ENCODE measurements around the gene ARF3.

The ARF3 gene

GRCh38 chr12:48966177-48966895, 9.0 kb upstream of the ARF3 start:
- ATAC-seq (no peak), DNase-seq (no peak)

- DNase-seq (no peak), ATAC-seq (peak; percentile 56)
Measured at GRCh38 chr12:48965298-48965838, 8.1 kb upstream of the ARF3 start.

DNA sequence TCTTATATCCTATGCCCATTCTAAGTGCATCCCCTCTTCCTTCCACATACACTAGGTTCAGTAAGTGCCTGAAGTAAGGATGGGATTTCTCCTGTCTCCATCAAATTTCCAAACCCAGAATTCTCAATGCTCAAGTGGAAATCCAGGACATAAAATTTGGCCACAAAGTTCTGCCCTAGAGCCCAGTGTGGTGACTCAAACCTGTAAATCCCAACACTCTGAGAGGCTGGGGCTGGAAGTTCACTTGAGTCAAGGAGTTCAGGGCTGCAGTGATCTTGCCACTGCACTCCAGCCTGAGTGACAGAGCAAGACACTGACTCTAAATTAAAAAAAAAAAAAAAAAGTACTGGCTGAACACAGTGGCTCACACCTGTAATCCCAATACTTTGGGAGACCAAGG, 4.5 kb upstream of the ARF3 start:
- no peak for ATAC-seq
- DNase-seq: no peak

DNA sequence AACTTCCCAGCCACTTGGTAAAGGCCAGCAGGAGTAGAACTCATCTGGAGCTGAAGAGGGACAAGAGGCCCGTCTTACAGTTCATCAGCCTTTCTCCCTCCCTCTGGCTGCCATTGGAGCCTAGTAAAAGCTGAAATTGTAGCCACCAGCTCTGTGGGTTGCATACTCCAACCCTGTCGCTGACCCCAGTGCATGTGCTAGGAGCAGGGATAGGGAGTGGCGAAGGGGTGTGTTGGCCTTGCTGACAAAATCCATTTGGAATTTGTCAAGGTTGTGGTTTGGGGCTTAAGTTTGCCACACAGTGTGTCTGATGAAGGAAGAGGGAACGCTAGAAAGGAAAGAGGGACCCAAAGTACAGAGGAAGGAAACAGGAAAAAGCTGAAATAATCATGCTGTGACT, 4.0 kb upstream of the ARF3 start:
- DNase-seq (no peak), ATAC-seq (no peak)

GRCh38 chr12:48960834-48961233, 3.5 kb upstream of the ARF3 start:
- no peak for ATAC-seq

DNA sequence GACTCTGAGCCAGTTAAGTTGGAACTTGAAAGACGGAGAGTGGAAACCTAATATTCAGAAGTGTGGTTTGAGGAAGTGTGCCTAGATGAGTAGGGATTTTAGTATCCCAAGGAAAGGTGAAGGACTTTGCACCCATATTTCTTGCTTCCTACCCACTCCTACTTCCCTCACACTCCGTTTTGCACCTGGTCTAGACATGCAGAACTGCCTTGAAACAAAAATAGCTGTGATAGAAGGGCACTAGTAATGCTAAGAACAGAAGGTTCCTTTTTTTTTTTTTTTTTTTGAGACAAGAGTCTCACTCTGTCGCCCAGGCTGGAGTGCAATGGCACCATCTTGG, 732 bp upstream of the ARF3 start:
- DNase-seq (no peak), ATAC-seq (no peak)

More at GRCh38 chr12:48960834-48961233, 3.5 kb upstream of the ARF3 start:
- no peak for DNase-seq

- ATAC-seq (peak; percentile 14), DNase-seq (peak; percentile 29)
Measured at GRCh38 chr12:48956279-48957140, 777 bp downstream of the ARF3 start.

DNA sequence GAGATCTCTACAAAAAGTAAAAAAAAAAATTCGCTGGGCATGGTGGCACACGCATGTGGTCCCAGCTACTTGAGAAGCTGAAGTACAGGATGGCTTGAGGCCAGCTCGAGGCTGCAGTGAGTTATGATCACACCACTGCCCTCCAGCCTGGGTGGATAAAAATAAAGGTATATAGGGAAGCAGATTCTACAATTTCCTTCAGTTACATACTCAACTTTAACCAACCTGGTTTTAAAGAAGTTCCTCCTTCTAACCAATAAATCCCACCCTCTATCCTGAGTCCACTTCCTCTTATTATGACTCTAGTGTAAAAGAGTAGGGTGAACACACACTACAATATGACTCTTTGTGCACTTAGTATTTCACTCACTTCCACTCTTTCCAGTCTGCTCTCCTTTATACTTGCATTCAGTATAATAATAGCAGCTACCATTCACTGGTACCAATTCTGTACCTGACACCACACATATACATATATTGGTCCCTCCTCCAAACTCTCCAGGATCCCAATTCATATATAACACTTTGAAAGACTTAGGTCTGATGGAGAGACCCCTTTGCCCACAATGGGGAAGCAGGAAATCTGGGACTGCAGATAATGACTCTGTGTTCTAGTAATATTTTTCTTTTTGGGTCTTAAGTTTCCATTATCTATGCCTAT, 2.3 kb downstream of the ARF3 start:
- no peak for DNase-seq
- no peak for ATAC-seq

GRCh38 chr12:48954061-48954460, 3.2 kb downstream of the ARF3 start:
- DNase-seq (no peak), ATAC-seq (no peak)

- no peak for DNase-seq
- ATAC-seq: no peak
Measured at GRCh38 chr12:48952691-48953090, 4.6 kb downstream of the ARF3 start.

GRCh38 chr12:48947727-48948126, 9.6 kb downstream of the ARF3 start:
- no peak for ATAC-seq

DNA sequence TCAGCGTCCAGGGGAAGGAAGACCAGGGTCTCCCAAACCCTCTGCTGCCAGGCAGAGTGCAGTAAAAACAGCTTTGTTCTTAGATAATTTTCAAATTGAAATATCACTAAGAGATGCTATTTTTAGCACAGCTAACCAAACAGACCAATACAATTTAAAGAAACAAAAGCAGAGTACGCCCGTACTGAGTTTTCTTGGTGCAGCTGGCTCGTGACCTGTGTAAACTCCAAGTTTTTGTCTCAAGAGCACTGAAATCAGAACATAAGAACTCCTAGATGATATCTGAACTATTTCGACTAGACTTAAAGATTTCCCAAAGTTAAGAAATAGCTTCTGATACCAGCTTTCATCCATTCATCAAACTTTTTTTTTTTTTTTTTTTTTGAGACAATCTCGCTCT, 10.3 kb downstream of the ARF3 start:
- DNase-seq (no peak), ATAC-seq (no peak)

More at GRCh38 chr12:48947727-48948126, 9.6 kb downstream of the ARF3 start:
- no peak for DNase-seq

- ATAC-seq (no peak), DNase-seq (no peak)
Measured at GRCh38 chr12:48946205-48946604, 11.1 kb downstream of the ARF3 start.

- ATAC-seq (no peak), DNase-seq (no peak)
Measured at GRCh38 chr12:48943221-48943620, 14.1 kb downstream of the ARF3 start.

DNA sequence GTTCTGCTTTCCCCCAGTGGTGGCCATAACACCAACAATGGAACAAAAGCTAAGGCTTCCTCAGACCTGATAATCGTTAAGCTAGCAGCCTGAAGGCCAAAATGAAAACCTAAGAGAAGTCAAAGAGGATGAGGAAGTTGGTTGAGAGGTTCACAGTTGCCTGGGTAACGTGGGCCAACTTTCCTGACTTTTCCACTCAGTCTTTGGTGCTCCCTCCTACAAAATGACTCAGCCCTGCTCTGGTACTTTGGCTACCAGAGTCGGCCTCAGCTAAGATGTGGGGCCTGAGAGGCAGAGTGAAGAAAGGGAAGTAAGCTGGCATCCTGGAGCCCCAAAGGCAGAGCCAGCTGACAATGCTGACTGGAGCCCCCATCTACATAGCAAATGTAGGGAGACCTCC, 17.1 kb downstream of the ARF3 start:
- ATAC-seq (no peak), DNase-seq (no peak)

DNA sequence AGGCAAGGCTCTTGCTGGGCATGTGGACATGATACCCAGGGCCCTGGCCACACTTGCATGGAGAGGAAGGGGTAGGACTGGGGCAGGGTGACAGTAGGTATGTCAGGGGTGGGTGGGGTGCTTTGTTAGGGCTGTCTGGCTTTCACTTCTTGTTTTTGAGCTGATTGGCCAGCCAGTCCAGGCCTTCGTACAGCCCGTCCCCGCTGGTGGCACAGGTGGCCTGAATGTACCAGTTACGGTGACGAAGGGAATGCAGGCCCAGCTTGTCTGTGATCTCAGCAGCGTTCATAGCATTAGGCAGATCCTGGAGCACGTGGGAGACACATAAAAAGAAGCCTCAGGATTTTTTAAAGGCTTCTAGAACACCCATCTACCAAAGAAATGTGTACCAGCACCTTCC, 18.5 kb downstream of the ARF3 start:
- no peak for ATAC-seq
- no peak for DNase-seq

GRCh38 chr12:48937170-48937569, 20.1 kb downstream of the ARF3 start:
- DNase-seq (no peak), ATAC-seq (no peak)

- ATAC-seq: peak; percentile 71
- peak; percentile 91 for DNase-seq
Measured at GRCh38 chr12:48936379-48936979, 20.8 kb downstream of the ARF3 start.

GRCh38 chr12:48934312-48934706, 23.0 kb downstream of the ARF3 start:
- ATAC-seq (no peak), DNase-seq (no peak)

GRCh38 chr12:48933664-48934311, 23.5 kb downstream of the ARF3 start:
- DNase-seq: no peak
- peak; percentile 37 for ATAC-seq

- DNase-seq (no peak), ATAC-seq (no peak)
Measured at GRCh38 chr12:48932878-48933277, 24.4 kb downstream of the ARF3 start.

GRCh38 chr12:48930475-48930874, 26.8 kb downstream of the ARF3 start:
- ATAC-seq (no peak), DNase-seq (no peak)
